ENCODE data around the gene DCAKD.

DCAKD gene

GRCh38 chr17:45029758-45030423 lies 21.5 kb downstream of the DCAKD start:
- DNase-seq: no peak

DNA sequence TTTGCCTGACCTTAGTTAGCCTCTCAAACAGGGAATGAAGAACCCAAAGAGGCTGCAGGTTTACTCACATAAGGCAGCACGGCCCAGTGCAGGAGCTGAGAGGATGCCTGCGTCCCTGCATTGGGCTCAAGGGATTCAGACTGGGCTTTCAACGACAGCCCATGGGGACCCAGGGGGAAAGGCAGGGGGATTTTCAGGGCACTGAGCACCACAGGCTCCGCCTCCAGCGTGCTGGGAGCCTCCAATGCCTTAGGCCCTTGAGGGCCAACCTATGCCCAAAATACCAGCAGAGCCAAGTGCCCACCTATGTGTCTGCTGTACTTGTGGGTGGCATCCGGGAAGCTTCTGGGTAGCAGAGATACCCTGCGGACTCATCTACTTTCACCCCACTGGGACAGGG lies 22.3 kb downstream of the DCAKD start:
- DNase-seq: no peak

GRCh38 chr17:45022655-45023339 lies 28.6 kb downstream of the DCAKD start:
- no peak for DNase-seq

DNA sequence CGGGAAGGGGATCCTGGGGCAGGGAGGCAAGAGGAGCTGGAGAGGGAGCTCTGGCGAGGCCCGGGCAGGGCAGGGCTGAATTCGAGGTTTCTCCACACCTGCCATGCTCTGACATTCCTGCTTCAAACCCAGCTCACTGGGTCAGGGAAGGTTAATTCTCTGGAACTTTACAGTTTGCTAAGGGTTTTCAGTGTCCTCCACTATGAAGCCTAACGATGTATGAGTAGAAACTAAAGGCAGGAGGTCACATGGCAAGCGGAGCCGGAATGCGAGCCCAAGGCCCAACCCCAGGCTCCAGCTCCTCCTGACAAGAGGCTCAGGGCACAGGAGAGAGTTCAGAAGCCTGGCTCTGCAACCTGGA lies 29.2 kb downstream of the DCAKD start:
- DNase-seq: no peak

GRCh38 chr17:45021607-45022287 lies 29.7 kb downstream of the DCAKD start:
- DNase-seq: no peak

- DNase-seq: no peak
Measured at GRCh38 chr17:45020354-45021138, 30.9 kb downstream of the DCAKD start.

GRCh38 chr17:45018848-45019711 lies 32.4 kb downstream of the DCAKD start:
- DNase-seq: no peak

GRCh38 chr17:45018514-45018847 lies 33.0 kb downstream of the DCAKD start:
- DNase-seq: no peak

- DNase-seq: no peak
Measured at GRCh38 chr17:45016823-45017222, 34.6 kb downstream of the DCAKD start.

GRCh38 chr17:45016237-45016636 lies 35.2 kb downstream of the DCAKD start:
- DNase-seq: no peak

DNA sequence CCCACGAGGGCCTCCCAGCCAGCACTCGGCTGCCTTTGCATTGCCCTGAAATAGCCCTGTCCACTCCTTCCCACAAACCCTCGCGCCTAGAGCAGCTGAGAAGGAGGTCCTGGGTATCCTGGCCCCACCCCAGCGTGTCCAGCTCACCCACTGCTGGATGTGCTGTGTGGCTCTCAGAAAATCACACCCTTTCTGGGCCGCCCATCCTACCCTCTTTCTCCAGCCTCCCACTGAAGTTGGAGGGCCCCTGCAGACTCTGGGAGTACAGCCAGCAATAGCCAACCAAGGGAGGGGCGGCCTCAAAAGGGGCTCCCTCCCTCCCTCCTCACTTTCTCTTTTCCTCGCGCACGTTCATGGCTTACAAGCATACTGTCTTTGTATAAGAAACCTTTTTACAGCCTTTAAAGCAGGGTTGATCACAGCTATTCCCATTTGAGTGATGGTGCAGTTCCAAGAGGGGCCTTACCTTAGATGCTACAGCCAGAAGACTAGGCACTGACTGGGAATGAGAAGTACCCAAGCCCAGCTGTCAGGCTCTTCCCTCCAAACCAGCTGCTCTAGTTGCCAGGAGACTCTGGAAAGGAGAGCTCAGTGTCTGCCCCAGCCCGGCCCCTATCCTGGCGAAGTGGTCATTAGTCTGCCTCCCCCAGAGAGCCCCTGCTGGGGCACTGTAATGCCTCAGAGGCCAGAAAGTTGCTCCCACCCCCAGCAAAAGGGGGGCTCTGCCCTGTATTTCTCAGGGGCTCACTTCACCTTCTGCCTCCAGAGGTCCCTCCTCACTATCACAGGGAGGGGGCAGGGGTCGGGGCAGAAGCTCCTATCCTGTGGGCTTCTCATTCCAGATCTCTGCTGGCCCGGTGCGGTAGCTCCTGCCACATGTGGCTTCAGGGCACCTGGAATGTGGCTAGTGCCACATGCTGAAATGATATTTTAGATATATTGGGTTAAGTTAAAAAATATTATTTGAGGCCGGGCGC lies 38.1 kb downstream of the DCAKD start:
- no peak for DNase-seq

- DNase-seq: no peak
Measured at GRCh38 chr17:45011767-45012166, 39.7 kb downstream of the DCAKD start.

DNA sequence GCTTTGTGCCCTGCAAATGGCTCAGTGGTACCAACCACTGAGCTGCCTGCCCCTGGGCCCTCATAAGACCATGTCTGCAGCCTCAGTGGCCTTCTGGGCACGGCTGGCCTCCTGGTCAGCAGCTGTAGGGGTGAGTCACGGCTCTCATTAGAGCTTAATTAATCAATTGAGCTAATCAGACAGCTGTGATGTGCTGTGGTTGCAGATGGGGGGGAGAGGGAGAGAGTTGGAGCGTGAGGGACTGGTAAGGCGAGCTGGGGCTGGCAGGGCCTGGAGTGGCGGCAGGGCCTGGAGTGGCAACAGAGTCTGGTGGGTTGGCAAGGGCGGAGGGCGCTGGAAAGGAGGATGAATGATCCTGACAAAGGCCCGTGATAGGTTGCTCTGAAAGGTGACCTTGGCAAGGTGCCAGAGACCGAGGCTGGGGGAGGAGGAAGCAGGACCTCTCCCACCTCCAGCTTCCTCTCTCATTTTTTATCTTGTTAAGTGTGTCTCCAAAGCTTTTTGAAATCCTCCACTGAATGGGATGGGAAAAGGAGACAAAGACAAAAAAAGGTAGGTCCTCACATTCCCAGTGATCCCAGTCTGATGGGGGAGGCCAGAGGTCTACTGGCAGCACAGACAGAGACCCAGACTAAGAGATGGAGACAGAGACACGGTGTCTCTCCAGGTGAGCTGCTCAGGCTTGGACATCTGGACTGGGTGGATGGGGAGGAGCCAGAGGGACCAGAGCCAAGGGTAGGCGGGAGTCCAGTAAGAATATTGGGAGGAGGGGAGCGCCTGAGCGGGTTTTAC lies 41.6 kb downstream of the DCAKD start:
- DNase-seq: no peak

GRCh38 chr17:45008216-45008615 lies 43.2 kb downstream of the DCAKD start:
- no peak for DNase-seq

GRCh38 chr17:45006927-45007461 lies 44.4 kb downstream of the DCAKD start:
- DNase-seq: no peak

DNA sequence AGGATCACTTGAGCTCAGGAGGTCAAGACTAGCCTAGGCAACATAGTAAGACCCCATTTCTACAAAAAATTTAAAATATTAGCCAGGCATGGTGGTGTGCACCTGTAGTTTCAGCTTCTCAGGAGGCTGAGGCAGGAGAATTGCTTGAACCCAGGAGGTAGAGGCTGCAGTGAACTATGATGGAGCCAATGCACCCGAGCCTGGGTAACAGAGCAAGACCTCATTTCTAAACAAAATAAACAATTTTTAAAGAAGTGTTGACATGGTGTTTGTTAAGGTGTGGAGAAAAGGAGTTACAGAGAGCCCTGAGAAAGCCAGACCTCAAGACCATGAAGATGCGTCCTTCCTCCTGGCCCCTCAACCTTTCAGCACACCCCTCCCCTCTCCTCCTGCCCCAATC lies 45.7 kb downstream of the DCAKD start:
- DNase-seq: no peak

DNA sequence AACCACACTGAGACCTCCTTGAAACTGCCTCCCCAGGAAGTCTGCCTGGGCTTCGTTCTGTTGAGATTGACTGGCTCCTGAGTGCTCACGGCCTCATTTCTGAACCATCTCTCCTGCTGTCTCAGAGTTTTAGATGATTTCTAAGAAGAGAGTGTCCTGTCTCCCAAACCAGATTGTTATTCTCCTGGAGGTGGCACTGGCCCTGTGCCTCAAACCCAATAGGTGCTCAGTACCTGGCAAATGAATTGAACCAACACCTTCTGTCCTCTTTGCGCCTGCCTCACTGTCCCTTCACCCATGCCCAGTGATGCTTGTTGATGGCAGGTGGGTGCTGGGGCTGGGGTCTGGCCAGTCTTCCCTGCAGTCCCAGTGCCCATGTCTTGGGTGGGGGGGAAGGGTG lies 47.0 kb downstream of the DCAKD start:
- no peak for DNase-seq

- DNase-seq: no peak
Measured at GRCh38 chr17:45003877-45004276, 47.6 kb downstream of the DCAKD start.

GRCh38 chr17:45001310-45001709 lies 50.1 kb downstream of the DCAKD start:
- no peak for DNase-seq

GRCh38 chr17:44999433-44999832 lies 52.0 kb downstream of the DCAKD start:
- no peak for DNase-seq
